Left forelimb (tissue), 1 donor: Measurements from ENCODE around the gene TEKT2.

Experiments used
- DNase-seq: peaks from one replicate; pipeline ENCODE4 v3.0.0-alpha.2; 2018; ENCODE audit warnings: low spot score

TEKT2 gene

GRCh38 chr1:36087233-36088123 lies 3.6 kb downstream of the TEKT2 start:
- no peak for DNase-seq

- no peak for DNase-seq
Observed at GRCh38 chr1:36088265-36088576, 4.3 kb downstream of the TEKT2 start.

- peak; percentile 95 for DNase-seq
Observed at GRCh38 chr1:36088577-36089392, 4.9 kb downstream of the TEKT2 start, which contains the start of gene ADPRS. Gene ADPRS, plus strand, starts transcription at chr1:36088892. Its CDS starts 13 bp downstream, at chr1:36088905.

GRCh38 chr1:36089393-36090121 lies 5.7 kb downstream of the TEKT2 start:
- no peak for DNase-seq

- DNase-seq: no peak
Observed at GRCh38 chr1:36091141-36091540, 7.2 kb downstream of the TEKT2 start.

GRCh38 chr1:36091698-36092097 lies 7.8 kb downstream of the TEKT2 start:
- peak; percentile 51 for DNase-seq

GRCh38 chr1:36092166-36092797 lies 8.4 kb downstream of the TEKT2 start:
- DNase-seq: peak; percentile 45

GRCh38 chr1:36092798-36093185 lies 8.9 kb downstream of the TEKT2 start:
- peak; percentile 47 for DNase-seq

- peak; percentile 40 for DNase-seq
Observed at GRCh38 chr1:36093226-36093625, 9.3 kb downstream of the TEKT2 start.

- DNase-seq: no peak
Observed at GRCh38 chr1:36093929-36094328, 10.0 kb downstream of the TEKT2 start.

GRCh38 chr1:36094621-36095061 lies 10.7 kb downstream of the TEKT2 start:
- DNase-seq: no peak

GRCh38 chr1:36095760-36096405 lies 12.0 kb downstream of the TEKT2 start:
- no peak for DNase-seq

- no peak for DNase-seq
Observed at GRCh38 chr1:36096500-36097432, 12.9 kb downstream of the TEKT2 start.

- no peak for DNase-seq
Observed at GRCh38 chr1:36097693-36098585, 14.0 kb downstream of the TEKT2 start.

- peak; percentile 54 for DNase-seq
Observed at GRCh38 chr1:36098650-36099365, 14.9 kb downstream of the TEKT2 start.

GRCh38 chr1:36099681-36100341 lies 15.9 kb downstream of the TEKT2 start:
- peak; percentile 88 for DNase-seq

GRCh38 chr1:36100376-36100775 lies 16.5 kb downstream of the TEKT2 start:
- no peak for DNase-seq

- DNase-seq: no peak
Observed at GRCh38 chr1:36101546-36101945, 17.7 kb downstream of the TEKT2 start.
